IPS DF 4.7 (cell line): ENCODE measurements around the gene OBSL1.
A peak's percentile ranks its signal among the peaks of the same experiment; 100 is the strongest.

Experiments used
- DNase-seq: peaks from one replicate; pipeline ENCODE4 v3.0.0-alpha.2; 2013; ENCODE audit warnings: low spot score; ENCODE audit errors: extremely low read depth

The OBSL1 gene

DNA sequence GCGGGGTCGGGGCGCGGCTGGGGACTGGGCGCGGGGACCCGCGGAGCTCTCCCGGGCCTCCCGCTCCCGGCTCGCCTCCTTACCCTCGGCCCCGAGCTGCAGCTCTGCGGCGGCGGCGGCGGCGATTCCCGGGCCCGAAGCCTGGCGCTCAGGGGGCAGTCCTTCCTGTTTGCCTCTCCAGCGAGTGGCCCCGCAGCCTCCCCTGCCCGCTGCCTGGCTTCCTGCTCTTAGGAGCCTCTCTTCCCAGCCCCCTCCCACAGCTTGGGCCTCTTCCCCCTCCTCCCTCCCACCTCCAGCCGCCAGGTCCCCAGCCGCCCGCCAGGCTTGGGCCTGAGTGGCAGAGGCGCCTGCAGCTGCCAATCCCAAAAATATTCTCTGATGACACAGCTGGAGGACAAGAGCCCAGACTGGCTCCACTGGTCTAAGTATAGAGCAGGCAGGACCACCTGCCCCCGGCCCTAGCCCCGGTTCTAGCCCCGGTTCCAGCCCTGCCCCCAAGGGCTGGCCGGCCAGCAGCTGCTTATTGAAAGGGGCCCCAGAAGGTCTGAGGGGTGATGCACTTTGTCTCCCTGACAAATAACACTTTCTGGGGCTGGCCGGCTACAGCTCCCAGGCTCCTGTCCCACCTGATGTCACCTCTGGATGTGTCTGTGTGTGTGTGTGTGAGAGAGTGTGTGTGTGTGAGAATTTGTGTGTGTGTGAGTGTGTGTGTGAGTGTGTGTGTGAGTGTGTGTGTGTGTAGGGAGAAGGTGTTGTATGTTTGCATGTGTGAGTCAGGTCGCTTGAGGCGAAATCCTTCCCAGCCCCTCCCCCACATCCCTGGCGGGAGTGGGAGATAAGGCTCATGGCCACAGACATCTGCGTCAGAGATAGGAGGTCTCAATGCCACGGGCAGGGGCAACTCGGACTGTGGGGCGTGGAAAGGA, at the start of gene OBSL1:
Gene OBSL1 (minus strand): TSS at position 229 of the 926 bp plus-strand sequence. CDS start 307 bp downstream, outside the sequence.
- no peak for DNase-seq

GRCh38 chr2:219620546-219620945, 49.2 kb upstream of the OBSL1 start:
- no peak for DNase-seq

DNA sequence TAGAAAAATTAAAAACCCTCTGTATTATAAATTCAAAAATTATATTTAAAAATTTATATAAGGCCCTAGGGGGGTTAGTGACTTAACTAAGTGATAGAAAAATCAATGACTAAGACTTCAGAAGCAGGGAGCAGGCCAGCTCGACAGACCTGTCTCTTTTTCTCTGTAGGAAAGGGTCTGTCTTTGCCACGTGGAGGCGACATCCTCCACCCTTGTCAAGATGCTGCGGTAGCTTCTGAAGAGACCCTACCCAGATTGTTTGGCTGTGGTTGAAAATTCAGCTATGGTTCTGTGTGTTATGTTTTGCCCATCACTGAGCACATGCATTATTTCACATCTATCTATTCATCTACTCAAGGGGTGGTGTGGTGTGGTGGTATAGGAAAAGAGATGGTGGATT, 47.9 kb upstream of the OBSL1 start:
- DNase-seq = no peak

DNA sequence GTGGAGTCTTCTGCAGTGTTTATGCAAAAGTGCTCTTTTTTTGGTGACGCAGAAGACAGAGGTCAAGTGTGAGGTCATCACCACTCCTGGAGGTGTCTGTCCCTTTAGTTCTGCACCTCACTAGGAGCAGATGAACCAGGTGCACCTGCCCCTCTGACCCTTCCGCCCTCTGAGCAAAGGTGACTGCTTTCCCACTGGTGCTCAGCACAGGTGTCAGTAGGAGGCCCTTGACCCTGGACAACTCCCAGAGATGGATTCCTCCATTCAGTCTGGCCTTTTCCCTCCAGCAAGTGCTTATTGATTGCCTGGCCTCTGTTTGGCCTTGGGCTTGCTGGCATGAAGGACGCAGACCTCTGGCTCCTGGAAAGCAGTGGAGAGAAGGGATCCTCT, 47.4 kb upstream of the OBSL1 start:
- DNase-seq = no peak

GRCh38 chr2:219616550-219616949, 45.2 kb upstream of the OBSL1 start:
- DNase-seq = no peak

DNA sequence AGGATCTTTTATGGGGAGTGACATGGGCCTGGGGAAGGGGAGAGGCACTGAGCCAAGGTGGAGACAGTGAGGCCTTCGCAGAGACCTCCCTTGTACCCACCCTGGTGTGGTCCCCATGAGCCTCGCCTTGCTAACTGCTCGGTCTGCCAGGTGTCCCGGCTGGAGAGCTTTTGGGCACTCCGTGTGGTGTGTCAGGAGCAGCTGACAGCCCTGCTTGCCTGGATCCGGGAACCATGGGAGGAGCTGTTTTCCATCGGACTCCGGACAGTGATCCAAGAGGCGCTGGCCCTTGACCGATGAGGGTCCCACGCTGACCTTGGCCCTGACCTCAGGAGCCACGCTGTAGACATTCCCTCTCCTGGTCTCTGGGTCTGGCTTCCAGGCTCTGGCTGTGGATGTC, 44.6 kb upstream of the OBSL1 start:
- no peak for DNase-seq

DNA sequence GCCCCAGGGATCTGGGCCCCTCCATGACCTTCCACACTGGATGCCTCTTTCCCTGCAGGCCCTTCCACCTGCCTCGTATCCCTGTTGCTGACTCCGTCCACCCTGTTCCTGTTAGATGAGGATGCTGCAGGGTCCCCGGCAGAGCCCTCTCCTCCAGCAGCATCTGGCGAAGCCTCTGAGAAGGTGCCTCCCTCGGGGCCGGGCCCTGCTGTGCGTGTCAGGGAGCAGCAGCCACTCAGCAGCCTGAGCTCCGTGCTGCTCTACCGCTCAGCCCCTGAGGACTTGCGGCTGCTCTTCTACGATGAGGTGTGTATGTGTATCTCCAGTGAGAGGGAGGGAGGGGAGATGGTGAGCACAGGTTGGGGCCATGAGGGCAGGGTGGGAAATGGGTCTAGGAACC, 43.7 kb upstream of the OBSL1 start:
- DNase-seq = no peak

DNA sequence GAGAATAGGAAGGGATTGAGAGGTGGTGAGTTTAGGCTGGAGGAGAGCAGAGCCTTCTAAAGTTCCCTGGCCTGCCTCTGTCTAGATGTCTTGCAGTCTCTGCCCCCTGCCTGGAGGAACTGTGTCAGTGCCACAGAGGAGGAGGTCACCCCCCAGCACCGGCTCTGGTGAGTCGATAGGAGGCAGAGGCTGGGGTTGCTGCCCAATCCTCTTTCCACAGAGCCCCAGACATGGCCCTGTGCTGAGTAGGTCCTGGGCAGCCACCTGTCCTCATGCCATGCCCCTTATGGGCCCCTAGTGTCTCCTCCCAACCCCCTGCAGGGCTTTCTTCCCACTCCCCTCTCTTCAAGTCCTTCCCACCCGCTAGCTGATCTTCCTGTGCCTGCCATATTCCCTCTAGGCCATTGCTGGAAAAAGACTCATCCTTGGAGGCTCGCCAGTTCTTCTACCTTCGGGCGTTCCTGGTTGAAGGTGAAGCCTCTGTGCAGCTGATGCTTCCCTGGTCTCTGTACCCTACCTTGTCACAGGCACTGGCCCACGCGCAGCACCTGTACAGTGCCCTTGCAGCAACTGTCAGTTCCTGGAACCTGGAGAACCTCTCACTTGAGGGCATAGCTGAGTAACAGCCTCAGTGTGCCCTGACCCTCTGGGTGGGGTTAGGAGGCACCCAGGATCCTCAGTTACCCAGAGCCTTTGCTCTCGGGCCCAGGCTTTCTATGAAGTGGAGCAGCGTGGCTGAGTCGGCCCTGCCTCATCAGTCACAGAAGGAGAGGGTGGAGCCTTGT, 42.9 kb upstream of the OBSL1 start:
- no peak for DNase-seq

- DNase-seq = no peak
Observed at GRCh38 chr2:219613461-219614070, 42.2 kb upstream of the OBSL1 start.

- DNase-seq = no peak
Observed at GRCh38 chr2:219612577-219613286, 41.4 kb upstream of the OBSL1 start.

DNA sequence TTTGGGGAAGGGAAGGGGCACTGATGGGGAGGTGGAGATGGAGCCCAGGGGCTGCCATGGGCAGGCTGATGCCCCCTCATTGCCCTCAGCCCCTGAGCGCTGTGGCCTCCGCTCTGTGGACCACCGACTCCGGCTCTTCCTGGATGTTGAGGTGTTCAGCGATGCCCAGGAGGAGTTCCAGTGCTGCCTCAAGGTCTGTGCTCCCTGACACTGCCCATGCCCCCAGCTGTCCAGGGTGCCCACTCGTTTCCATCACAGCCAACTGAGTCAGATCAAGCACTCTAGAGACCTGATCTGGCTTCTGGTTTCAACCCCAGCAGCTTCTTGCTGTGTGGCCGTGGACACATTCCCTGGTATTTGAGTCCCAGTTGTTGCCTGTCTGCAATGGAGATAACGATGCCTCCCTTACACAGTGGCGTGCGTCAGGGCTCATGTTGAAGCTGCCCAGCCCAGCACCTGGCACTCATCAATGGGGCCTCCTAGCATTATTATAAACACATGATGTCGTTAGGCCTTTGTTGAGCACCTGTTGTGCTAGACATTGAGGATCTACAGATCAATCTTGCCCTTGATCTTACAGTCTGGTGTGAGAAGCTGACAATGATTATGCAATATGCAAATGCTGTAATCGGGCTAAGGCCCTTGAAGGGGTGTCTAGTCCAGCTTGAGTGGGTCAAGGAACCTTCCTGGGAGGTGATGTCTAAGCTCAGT, 40.7 kb upstream of the OBSL1 start:
- no peak for DNase-seq

- DNase-seq = no peak
Observed at GRCh38 chr2:219611306-219611705, 40.0 kb upstream of the OBSL1 start.

DNA sequence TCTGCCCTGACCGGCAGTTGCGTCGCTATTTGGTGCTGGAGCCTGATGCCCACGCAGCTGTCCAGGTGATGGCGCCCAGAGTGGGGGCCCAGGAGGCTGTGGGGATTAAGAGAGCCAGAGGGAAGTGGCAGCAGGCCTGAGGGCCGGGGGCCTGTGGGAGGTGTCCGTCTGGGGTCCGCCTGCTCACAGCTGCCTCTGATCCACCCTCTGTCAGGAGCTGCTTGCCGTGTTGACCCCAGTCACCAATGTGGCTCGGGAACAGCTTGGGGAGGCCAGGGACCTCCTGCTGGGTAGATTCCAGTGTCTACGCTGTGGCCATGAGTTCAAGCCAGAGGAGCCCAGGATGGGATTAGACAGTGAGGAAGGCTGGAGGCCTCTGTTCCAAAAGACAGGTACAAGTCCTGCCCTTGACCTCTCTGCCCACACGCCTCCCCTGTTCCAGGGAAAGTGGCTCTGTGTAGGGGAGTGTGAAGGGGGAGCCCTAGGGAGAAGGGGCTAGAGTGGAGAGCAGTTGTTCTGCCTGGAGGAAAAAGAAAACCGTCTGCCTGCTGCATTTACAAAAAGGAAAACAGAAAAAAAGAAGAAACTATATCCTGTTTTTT, 37.9 kb upstream of the OBSL1 start:
- DNase-seq = no peak

- no peak for DNase-seq
Observed at GRCh38 chr2:219608399-219608964, 37.1 kb upstream of the OBSL1 start.

DNA sequence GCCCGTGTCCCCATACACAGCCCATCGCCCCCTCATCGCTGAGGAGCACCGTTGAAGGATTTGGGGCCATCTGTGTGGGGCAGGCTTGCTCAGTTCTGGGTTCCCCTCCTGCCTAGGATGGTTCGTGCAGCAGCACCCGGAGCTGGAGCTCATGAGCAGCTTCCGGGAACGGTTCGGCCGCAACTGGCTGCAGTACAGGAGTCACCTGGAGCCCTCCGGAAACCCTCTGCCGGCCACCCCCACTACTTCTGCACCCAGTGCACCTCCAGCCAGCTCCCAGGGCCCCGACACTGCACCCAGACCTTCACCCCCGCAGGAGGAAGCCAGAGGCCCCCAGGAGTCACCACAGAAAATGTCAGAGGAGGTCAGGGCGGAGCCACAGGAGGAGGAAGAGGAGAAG, 36.6 kb upstream of the OBSL1 start:
- no peak for DNase-seq

GRCh38 chr2:219605607-219605954, 34.2 kb upstream of the OBSL1 start:
- DNase-seq = no peak

- DNase-seq = no peak
Observed at GRCh38 chr2:219603771-219604170, 32.4 kb upstream of the OBSL1 start.

- DNase-seq = no peak
Observed at GRCh38 chr2:219598308-219599078, 27.2 kb upstream of the OBSL1 start.

DNA sequence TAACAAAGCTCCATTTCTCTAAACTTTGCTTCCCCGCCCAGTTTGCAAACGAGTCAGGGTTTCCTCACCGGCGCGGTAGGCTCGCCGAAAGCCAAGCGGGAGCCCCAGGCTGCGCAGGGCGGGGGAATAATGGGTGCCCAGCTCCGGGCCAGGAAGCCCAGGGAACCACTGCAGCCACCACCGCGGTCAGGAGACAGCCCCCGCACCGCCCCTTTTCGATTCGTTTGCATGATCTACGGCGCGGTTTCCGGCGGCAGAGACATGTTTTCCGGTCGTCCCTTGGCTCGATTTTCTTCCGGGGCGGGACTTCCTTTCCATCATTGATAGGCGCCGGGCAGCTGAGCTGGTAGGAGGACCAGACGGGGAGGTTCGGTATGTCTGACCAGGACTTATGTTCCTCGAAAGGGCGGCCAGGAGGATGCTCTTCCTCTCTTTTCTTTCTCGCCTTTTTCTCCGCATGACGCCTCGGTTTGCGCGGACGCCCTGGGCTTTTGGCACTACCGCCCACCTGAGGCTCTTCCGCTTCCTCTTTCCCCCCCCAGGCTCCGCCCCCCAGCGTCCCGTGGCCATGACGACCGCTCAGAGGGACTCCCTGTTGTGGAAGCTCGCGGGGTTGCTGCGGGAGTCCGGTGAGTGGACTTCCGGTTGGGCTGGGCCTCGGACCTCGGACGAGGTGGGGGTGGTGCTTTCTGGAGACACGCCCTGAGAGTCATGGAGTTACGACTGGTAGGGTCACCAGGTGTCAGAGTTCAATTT, 26.4 kb upstream of the OBSL1 start, which contains the start of gene STK11IP:
Gene STK11IP (plus strand): TSS at position 306 of the 756 bp plus-strand sequence. CDS start 263 bp downstream, at position 569.
- DNase-seq = peak; percentile 90
